BLaER1 (cell line): ENCODE results near the gene RBBP5.

Source experiments
- H3K27ac ChIP-seq: shearing (Covaris generic); formaldehyde crosslinking; 2 replicates; pipeline ENCODE4 v1.8.1; 2022
- H3K27me3 ChIP-seq: shearing (Covaris generic); formaldehyde crosslinking; 2 replicates; pipeline ENCODE4 v1.8.1; 2022
- H3K36me3 ChIP-seq: shearing (Covaris generic); formaldehyde crosslinking; 2 replicates; pipeline ENCODE4 v1.8.1; 2022
- H3K4me1 ChIP-seq: shearing (Covaris generic); formaldehyde crosslinking; 2 replicates; pipeline ENCODE4 v1.8.1; 2022
- H3K4me2 ChIP-seq: shearing (Covaris generic); formaldehyde crosslinking; 2 replicates; pipeline ENCODE4 v1.8.1; 2022
- H3K4me3 ChIP-seq: shearing (Covaris generic); formaldehyde crosslinking; 2 replicates; pipeline ENCODE4 v1.8.1; 2022
- H3K9ac ChIP-seq: shearing (Covaris generic); formaldehyde crosslinking; 2 replicates; pipeline ENCODE4 v1.8.1; 2022
- H3K9me3 ChIP-seq: shearing (Covaris generic); formaldehyde crosslinking; 2 replicates; pipeline ENCODE4 v1.8.1; 2022
- H4K20me1 ChIP-seq: shearing (Covaris generic); formaldehyde crosslinking; 2 replicates; pipeline ENCODE4 v1.8.1; 2022
- Cebpa-rat ChIP-seq: shearing (Covaris generic); IDR thresholded peaks from 2 replicates; pipeline ENCODE4 v1.8.1; 2022

RBBP5 gene

DNA sequence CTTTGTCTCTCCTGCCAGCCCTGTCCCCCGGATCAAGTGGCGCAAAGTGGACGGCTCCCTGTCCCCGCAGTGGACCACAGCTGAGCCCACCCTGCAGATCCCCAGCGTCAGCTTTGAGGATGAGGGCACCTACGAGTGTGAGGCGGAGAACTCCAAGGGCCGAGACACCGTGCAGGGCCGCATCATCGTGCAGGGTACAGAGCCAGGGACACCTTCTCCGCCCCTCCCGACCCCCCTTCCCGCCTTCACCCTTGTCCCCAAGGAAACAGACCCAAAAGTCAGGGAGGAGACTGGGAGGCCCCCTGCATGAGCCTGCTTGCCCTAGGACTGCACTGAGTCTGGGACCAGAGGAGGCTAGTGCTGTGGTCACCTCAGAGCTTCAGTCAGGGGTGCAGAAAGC is 60.6 kb downstream of the RBBP5 start:
- H3K4me2 ChIP-seq = peak overlapping the region; percentile 41
- no peaks in the 10 kb centered on the region for H3K9me3 ChIP-seq
- H3K36me3 ChIP-seq = no peaks in the 10 kb centered on the region
- 0 out of 2 replicates have a peak overlapping the region, but pooled peaks have one; percentile 32 for H3K9ac ChIP-seq
- H3K4me3 ChIP-seq = no peak overlapping the region
- no peaks in the 10 kb centered on the region for H4K20me1 ChIP-seq
- 0 out of 2 replicates have a peak overlapping the region, but pooled peaks have one; percentile 36 for H3K27ac ChIP-seq
- no peaks in the 10 kb centered on the region for H3K27me3 ChIP-seq
- TF ChIP-seq Cebpa-rat = no peak
- peaks cover 12% of the 10 kb centered on the region for H3K4me1 ChIP-seq

GRCh38 chr1:205060746-205061145 is 61.0 kb downstream of the RBBP5 start:
- Histone ChIP-seq H3K9ac (0 out of 2 replicates have a peak overlapping the region, but pooled peaks have one; percentile 32), H3K4me3 (no peak overlapping the region), H3K4me2 (no peak overlapping the region), H3K27me3 (no peaks in the 10 kb centered on the region), H3K4me1 (peaks cover 15% of the 10 kb centered on the region), H3K27ac (peak overlapping the region; percentile 36; the same call in 1 of the 2 replicates), H3K9me3 (no peaks in the 10 kb centered on the region), H4K20me1 (no peaks in the 10 kb centered on the region), H3K36me3 (no peaks in the 10 kb centered on the region)
- TF ChIP-seq Cebpa-rat = no peak

DNA sequence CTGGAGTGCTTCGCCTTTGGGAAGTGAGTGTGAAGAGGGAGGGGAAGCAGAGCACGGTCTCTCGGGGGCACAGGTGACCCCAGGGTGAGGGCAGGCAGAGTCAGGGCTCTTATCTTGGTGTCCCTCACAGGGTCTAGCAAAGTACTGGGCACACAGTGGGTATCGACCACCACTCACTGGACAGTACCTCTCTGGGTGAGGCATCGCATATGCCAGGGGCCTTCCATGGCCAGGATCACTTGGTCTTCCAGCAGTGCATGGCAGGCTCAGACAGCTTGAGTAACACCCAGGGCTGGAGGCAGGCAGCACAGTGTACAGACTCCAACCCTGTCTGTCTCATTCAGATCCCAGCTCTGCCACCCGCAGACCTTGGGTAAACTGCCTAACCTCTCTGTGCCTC is 62.1 kb downstream of the RBBP5 start:
- H3K4me2 ChIP-seq = no peak overlapping the region
- H3K4me1 ChIP-seq = peaks cover 15% of the 10 kb centered on the region
- H4K20me1 ChIP-seq = no peaks in the 10 kb centered on the region
- H3K27me3 ChIP-seq = no peaks in the 10 kb centered on the region
- TF ChIP-seq Cebpa-rat = no peak
- H3K27ac ChIP-seq = no peak overlapping the region
- no peak overlapping the region for H3K9ac ChIP-seq
- H3K4me3 ChIP-seq = no peak overlapping the region
- H3K36me3 ChIP-seq = no peaks in the 10 kb centered on the region
- no peaks in the 10 kb centered on the region for H3K9me3 ChIP-seq

- no peaks in the 10 kb centered on the region for H3K9me3 ChIP-seq
Measured at GRCh38 chr1:205058853-205059252, 62.9 kb downstream of the RBBP5 start.

GRCh38 chr1:205057808-205058575 is 63.8 kb downstream of the RBBP5 start:
- H3K36me3 ChIP-seq = no peaks in the 10 kb centered on the region
- no peak overlapping the region for H3K4me2 ChIP-seq
- H3K9ac ChIP-seq = no peak overlapping the region
- no peak overlapping the region for H3K4me3 ChIP-seq
- H3K4me1 ChIP-seq = peaks cover 23% of the 10 kb centered on the region
- no peak overlapping the region for H3K27ac ChIP-seq
- no peaks in the 10 kb centered on the region for H3K9me3 ChIP-seq
- H4K20me1 ChIP-seq = no peaks in the 10 kb centered on the region
- no peaks in the 10 kb centered on the region for H3K27me3 ChIP-seq
- no peak for TF ChIP-seq Cebpa-rat

More at GRCh38 chr1:205058853-205059252, 62.9 kb downstream of the RBBP5 start:
- H3K27ac ChIP-seq = no peak overlapping the region
- no peak for TF ChIP-seq Cebpa-rat
- no peak overlapping the region for H3K4me2 ChIP-seq
- peaks cover 15% of the 10 kb centered on the region for H3K4me1 ChIP-seq
- H3K4me3 ChIP-seq = no peak overlapping the region
- H3K36me3 ChIP-seq = no peaks in the 10 kb centered on the region
- H3K27me3 ChIP-seq = no peaks in the 10 kb centered on the region
- H4K20me1 ChIP-seq = no peaks in the 10 kb centered on the region
- no peak overlapping the region for H3K9ac ChIP-seq

GRCh38 chr1:205056956-205057568 is 64.7 kb downstream of the RBBP5 start:
- Histone ChIP-seq H3K9me3 (no peaks in the 10 kb centered on the region), H3K4me2 (no peak overlapping the region), H4K20me1 (no peaks in the 10 kb centered on the region), H3K4me3 (no peak overlapping the region), H3K27ac (no peak overlapping the region), H3K27me3 (no peaks in the 10 kb centered on the region), H3K9ac (no peak overlapping the region), H3K36me3 (no peaks in the 10 kb centered on the region), H3K4me1 (peaks cover 33% of the 10 kb centered on the region)
- no peak for TF ChIP-seq Cebpa-rat

DNA sequence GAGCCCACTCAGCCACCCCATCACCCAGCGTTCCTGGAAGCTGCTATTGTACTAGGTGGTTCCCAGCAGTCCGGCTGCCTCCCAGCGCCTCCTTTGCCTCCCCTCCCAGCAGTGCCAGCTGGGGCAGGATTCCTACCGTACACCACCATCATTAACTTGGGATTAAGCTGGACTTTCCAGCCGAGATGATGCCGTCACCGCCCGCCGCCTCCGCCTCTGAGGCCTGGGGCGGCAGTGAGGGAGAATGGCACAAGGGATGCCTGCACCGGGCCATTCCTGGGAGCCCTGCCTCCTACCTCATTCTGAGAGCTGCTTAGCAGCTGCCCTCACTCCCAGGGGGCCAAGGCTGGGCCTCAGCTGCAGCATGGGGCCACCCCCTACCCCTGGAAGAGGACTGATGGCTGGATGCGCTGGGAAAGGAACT is 65.6 kb downstream of the RBBP5 start:
- no peaks in the 10 kb centered on the region for H3K9me3 ChIP-seq
- no peak for TF ChIP-seq Cebpa-rat
- H3K4me3 ChIP-seq = no peak overlapping the region
- H3K4me2 ChIP-seq = peak overlapping the region; percentile 37
- H3K36me3 ChIP-seq = no peaks in the 10 kb centered on the region
- H3K27me3 ChIP-seq = no peaks in the 10 kb centered on the region
- H3K27ac ChIP-seq = no peak overlapping the region
- peaks cover 38% of the 10 kb centered on the region for H3K4me1 ChIP-seq
- H4K20me1 ChIP-seq = no peaks in the 10 kb centered on the region
- no peak overlapping the region for H3K9ac ChIP-seq

- no peaks in the 10 kb centered on the region for H3K27me3 ChIP-seq
- H4K20me1 ChIP-seq = no peaks in the 10 kb centered on the region
- no peak overlapping the region for H3K27ac ChIP-seq
- peak overlapping the region; percentile 86; the same call in 1 of the 2 replicates for H3K4me2 ChIP-seq
- no peak overlapping the region for H3K4me3 ChIP-seq
- peaks cover 38% of the 10 kb centered on the region for H3K4me1 ChIP-seq
- TF ChIP-seq Cebpa-rat = no peak
- H3K9ac ChIP-seq = no peak overlapping the region
- H3K9me3 ChIP-seq = no peaks in the 10 kb centered on the region
- no peaks in the 10 kb centered on the region for H3K36me3 ChIP-seq
Measured at GRCh38 chr1:205054013-205054412, 67.8 kb downstream of the RBBP5 start.

DNA sequence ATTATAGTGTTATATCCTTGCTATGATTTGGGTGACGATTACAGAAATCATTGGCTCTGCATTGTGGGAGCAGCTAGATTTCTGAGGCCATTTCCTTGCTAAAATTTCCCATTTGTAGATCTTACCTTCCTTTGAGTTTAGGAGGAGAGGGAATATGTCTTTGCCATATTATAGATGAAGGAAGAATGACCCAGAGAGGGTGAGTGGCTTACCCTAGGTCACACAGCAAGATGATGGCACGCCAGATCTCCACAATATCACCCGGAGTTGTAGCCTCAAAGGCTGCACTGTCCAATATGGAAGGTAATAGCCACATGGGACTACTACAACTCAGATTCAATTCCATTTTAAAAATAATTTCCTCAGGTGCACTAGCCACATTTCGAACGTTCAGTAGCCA is 68.5 kb downstream of the RBBP5 start:
- no peak overlapping the region for H3K4me3 ChIP-seq
- no peaks in the 10 kb centered on the region for H4K20me1 ChIP-seq
- TF ChIP-seq Cebpa-rat = no peak
- no peaks in the 10 kb centered on the region for H3K27me3 ChIP-seq
- peak overlapping the region; percentile 86 for H3K4me2 ChIP-seq
- H3K4me1 ChIP-seq = peaks cover 41% of the 10 kb centered on the region
- H3K27ac ChIP-seq = peak overlapping the region; percentile 58; the same call in 1 of the 2 replicates
- no peaks in the 10 kb centered on the region for H3K36me3 ChIP-seq
- no peak overlapping the region for H3K9ac ChIP-seq
- no peaks in the 10 kb centered on the region for H3K9me3 ChIP-seq

DNA sequence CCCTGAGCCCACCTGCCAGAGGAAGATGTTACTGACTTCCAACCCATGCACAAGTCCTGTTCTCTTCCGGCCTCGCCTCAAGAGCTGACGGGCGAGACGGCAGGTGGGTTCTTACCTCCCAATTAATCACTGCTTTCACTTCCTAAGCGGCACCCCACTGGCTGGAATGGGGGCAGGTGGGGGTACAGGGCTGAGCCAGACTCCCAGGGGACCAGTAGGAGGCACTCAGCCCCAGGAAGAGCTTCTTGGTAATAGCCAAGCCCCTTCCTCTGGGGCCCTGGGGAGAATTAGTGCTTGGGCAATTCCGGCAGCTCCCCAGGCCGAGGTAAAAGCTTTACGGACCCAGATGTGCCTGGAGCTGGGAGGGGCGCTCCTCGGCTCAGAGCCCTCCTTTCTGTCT is 69.1 kb downstream of the RBBP5 start:
- Histone ChIP-seq H3K36me3 (no peaks in the 10 kb centered on the region), H3K27me3 (no peaks in the 10 kb centered on the region), H4K20me1 (no peaks in the 10 kb centered on the region), H3K4me1 (peaks cover 47% of the 10 kb centered on the region), H3K9me3 (no peaks in the 10 kb centered on the region), H3K4me3 (0 out of 2 replicates have a peak overlapping the region, but pooled peaks have one; percentile 11), H3K4me2 (peak overlapping the region; percentile 86), H3K9ac (no peak overlapping the region), H3K27ac (peak overlapping the region; percentile 58; the same call in 1 of the 2 replicates)
- no peak for TF ChIP-seq Cebpa-rat
